NCI-H1417 (cell line): ENCODE results near the gene STK4.
"Not testable (repeated sequence)": the region's sequence is repeated elsewhere in the genome, so short reads cannot be mapped to it uniquely, and the experiment has no call there.

ENCODE experiments used
- DNase-seq, 3 experiments: peaks; one replicate each; lab custom pipeline; 2025; lab: John Stamatoyannopoulos, UW

STK4 gene

GRCh38 chr20:44988631-44989171, 22.4 kb downstream of the STK4 start:
- DNase-seq, result no peak

GRCh38 chr20:44990425-44990824, 24.1 kb downstream of the STK4 start:
- no peak for DNase-seq

- no peak for DNase-seq
These were observed 24.6 kb downstream of the STK4 start for GRCh38 chr20:44990957-44991356.

GRCh38 chr20:44993343-44993742, 27.0 kb downstream of the STK4 start:
- no peak for DNase-seq

GRCh38 chr20:44997171-44997570, 30.9 kb downstream of the STK4 start:
- DNase-seq, result no peak

- no peak for DNase-seq
These were observed 31.4 kb downstream of the STK4 start for GRCh38 chr20:44997668-44998067.

GRCh38 chr20:45008521-45009049, 42.3 kb downstream of the STK4 start:
- DNase-seq, result no peak

- DNase-seq, result no peak
These were observed 44.1 kb downstream of the STK4 start for GRCh38 chr20:45010399-45010828.

- peak; percentile 17 to 80 (median 23) for DNase-seq
These were observed 44.8 kb downstream of the STK4 start for GRCh38 chr20:45011108-45011526.

- DNase-seq, result no peak
These were observed 46.5 kb downstream of the STK4 start for GRCh38 chr20:45012682-45013302.

- DNase-seq, result not testable (repeated sequence)
These were observed 47.8 kb downstream of the STK4 start for GRCh38 chr20:45014131-45014530.

- no peak for DNase-seq
These were observed 48.5 kb downstream of the STK4 start for GRCh38 chr20:45014671-45015415.

- no peak for DNase-seq
These were observed 49.9 kb downstream of the STK4 start for GRCh38 chr20:45016089-45016671.

GRCh38 chr20:45017281-45017680, 51.0 kb downstream of the STK4 start:
- peak in 1 of 3 experiments; percentile 38 for DNase-seq

- DNase-seq, result no peak
These were observed 51.5 kb downstream of the STK4 start for GRCh38 chr20:45017857-45018256.

- DNase-seq, result no peak
These were observed 52.9 kb downstream of the STK4 start for GRCh38 chr20:45019027-45019761.

GRCh38 chr20:45019762-45020123, 53.4 kb downstream of the STK4 start:
- DNase-seq, result no peak

GRCh38 chr20:45020236-45020886, 54.0 kb downstream of the STK4 start:
- DNase-seq, result peak in 1 of 3 experiments; percentile 12

- no peak for DNase-seq
These were observed 55.3 kb downstream of the STK4 start for GRCh38 chr20:45021631-45022030.

GRCh38 chr20:45023140-45023539, 56.8 kb downstream of the STK4 start:
- DNase-seq, result not testable (repeated sequence)

GRCh38 chr20:45028424-45029136, 62.3 kb downstream of the STK4 start:
- DNase-seq, result no peak
